CD14-positive monocyte (primary cell): Measurements from ENCODE around the gene CCDC89. TPM values are rescaled to one million over a fixed set of nuclear protein-coding genes. Genes with fewer than 3 reads are reported as not detected.

Experiments
- DNase-seq, 3 donors: peaks; one replicate each; pipeline ENCODE4 v3.0.0-alpha.2; 2011 to 2022
- H2AFZ ChIP-seq: 2 replicates; pipeline ENCODE4 v1.6.0; 2012; ENCODE audit warnings: mild to moderate bottlenecking, low read depth, low read length, inconsistent platforms; ENCODE audit not compliant: insufficient read depth, poor library complexity, severe bottlenecking
- H3K27ac ChIP-seq, 2 donors: 1 replicate in 1 of 2; 2 replicates in 1 of 2; pipeline ENCODE4 v1.5.1; 2012 to 2013; ENCODE audit warnings: low read length in 2 of 2, control low read depth in 1 of 2, inconsistent platforms in 1 of 2, low read depth in 1 of 2, mild to moderate bottlenecking in 1 of 2
- H3K27me3 ChIP-seq, 2 donors: one replicate each; pipeline versions ENCODE4 v1.6.0 to v1.6.1; 2011 to 2013; ENCODE audit warnings: low read length in 2 of 2; ENCODE audit not compliant: control insufficient read depth in 2 of 2, insufficient read depth in 2 of 2
- H3K36me3 ChIP-seq, 2 donors: replicated peaks in 1 of 2; 1 replicate in 1 of 2; 2 replicates in 1 of 2; pipeline versions ENCODE4 v1.5.1 to v1.6.1; 2012 to 2013; ENCODE audit warnings: low read length in 2 of 2, control low read depth in 1 of 2, inconsistent platforms in 1 of 2, mild to moderate bottlenecking in 1 of 2; ENCODE audit not compliant: insufficient read depth in 2 of 2, control insufficient read depth in 1 of 2
- H3K4me1 ChIP-seq, 2 donors: 1 replicate in 1 of 2; 2 replicates in 1 of 2; pipeline versions ENCODE4 v1.5.1 to v1.6.1; 2012 to 2013; ENCODE audit warnings: low read length in 2 of 2, control low read depth in 1 of 2, inconsistent platforms in 1 of 2, mild to moderate bottlenecking in 1 of 2, moderate library complexity in 1 of 2; ENCODE audit not compliant: insufficient read depth in 2 of 2, control insufficient read depth in 1 of 2
- H3K4me2 ChIP-seq: replicated peaks from 2 replicates; pipeline ENCODE3; 2012; ENCODE audit warnings: low read length, moderate library complexity, mild to moderate bottlenecking; ENCODE audit not compliant: poor library complexity, severe bottlenecking; ENCODE audit errors: extremely low read depth
- H3K4me3 ChIP-seq, 3 experiments: fragments of 200-600 bp in 1 of 3; sonication (generic) in 1 of 3; replicated peaks in 1 of 3; 1 replicate in 2 of 3; 2 replicates in 1 of 3; pipeline ENCODE4 v1.5.1; 2011 to 2013; ENCODE audit warnings: low read length in 3 of 3, mild to moderate bottlenecking in 3 of 3, control low read depth in 2 of 3, low read depth in 2 of 3, inconsistent platforms in 1 of 3, moderate library complexity in 1 of 3
- H3K79me2 ChIP-seq: 2 replicates; pipeline ENCODE4 v1.6.0; 2012; ENCODE audit warnings: mild to moderate bottlenecking, control low read depth, inconsistent platforms, low read length, moderate library complexity; ENCODE audit not compliant: insufficient read depth
- H3K9ac ChIP-seq: 2 replicates; pipeline ENCODE4 v1.6.0; 2017; ENCODE audit warnings: low read length, mild to moderate bottlenecking; ENCODE audit not compliant: insufficient read depth, poor library complexity, severe bottlenecking
- H3K9me3 ChIP-seq, 2 donors: replicated peaks in 1 of 2; 1 replicate in 1 of 2; 2 replicates in 1 of 2; pipeline versions ENCODE4 v1.5.1 to v1.6.1; 2012 to 2013; ENCODE audit warnings: low read length in 2 of 2, control low read depth in 1 of 2; ENCODE audit not compliant: control insufficient read depth in 1 of 2, insufficient read depth in 1 of 2
- H4K20me1 ChIP-seq: 2 replicates; pipeline ENCODE4 v1.6.0; 2012; ENCODE audit warnings: mild to moderate bottlenecking, low read length, control low read depth, moderate library complexity; ENCODE audit not compliant: insufficient read depth
- H3K27ac Mint-ChIP-seq, 7 donors: one replicate each; pipeline ENCODE4 v1.8.0; 2020; ENCODE audit warnings: mild to moderate bottlenecking in 7 of 7, mixed read lengths in 7 of 7, moderate library complexity in 6 of 7, inconsistent platforms in 2 of 7
- H3K27me3 Mint-ChIP-seq, 3 donors: one replicate each; pipeline ENCODE4 v1.8.0; 2021 to 2022; ENCODE audit warnings: low read depth in 3 of 3, mild to moderate bottlenecking in 3 of 3, mixed read lengths in 3 of 3, moderate library complexity in 3 of 3, inconsistent platforms in 1 of 3
- H3K36me3 Mint-ChIP-seq, 2 donors: one replicate each; pipeline ENCODE4 v1.8.0; 2020; ENCODE audit warnings: mixed read lengths in 2 of 2, inconsistent platforms in 1 of 2, mild to moderate bottlenecking in 1 of 2
- H3K4me1 Mint-ChIP-seq: one replicate; pipeline ENCODE4 v1.8.0; 2020; ENCODE audit warnings: mild to moderate bottlenecking, mixed read lengths
- H3K4me3 Mint-ChIP-seq, 2 donors: one replicate each; pipeline ENCODE4 v1.8.0; 2020; ENCODE audit warnings: mild to moderate bottlenecking in 2 of 2, mixed read lengths in 2 of 2, moderate library complexity in 1 of 2
- H3K9me3 Mint-ChIP-seq, 7 donors: one replicate each; pipeline ENCODE4 v1.8.0; 2020 to 2022; ENCODE audit warnings: mixed read lengths in 7 of 7, mild to moderate bottlenecking in 6 of 7, moderate library complexity in 6 of 7, inconsistent platforms in 2 of 7
- WGBS: methylation state at CpG from one replicate; pipeline ENCODE4 v1.1.5; 2013; ENCODE audit warnings: missing lambda C conversion rate; ENCODE audit not compliant: insufficient coverage; 5-methylcytosine and 5-hydroxymethylcytosine counted together
- intact Hi-C, 2 donors: fragments of 100-400 bp; cut with micrococcal nuclease; formaldehyde crosslinking; loops; one replicate each; pipeline versions ENCODE4 v1.15.0 to v1.15.1; 2023
- polyA plus RNA-seq, 3 donors: library from polyadenylated mRNA; depleted of rRNA in 1 of 3; unstranded in 2 of 3; stranded (reverse) in 1 of 3; fragments of 300-500 nt in 2 of 3; fragments of >200 nt in 1 of 3; fragmentation: Illumina TruSeq in 2 of 3; gene quantifications; 1 replicate in 2 of 3; 2 replicates in 1 of 3; pipeline ENCODE4 v1.2.3, GENCODE V29; 2012 to 2021
- TF ChIP-seq, protein P1 (sequence below): fragments of 200-600 bp; IDR thresholded peaks from one replicate; pipeline ENCODE4 v1.8.0; 2022; ENCODE audit warnings: antibody characterized with exemption, mild to moderate bottlenecking

CCDC89 gene
- polyA plus RNA-seq, 3 donors, result not detected

DNA sequence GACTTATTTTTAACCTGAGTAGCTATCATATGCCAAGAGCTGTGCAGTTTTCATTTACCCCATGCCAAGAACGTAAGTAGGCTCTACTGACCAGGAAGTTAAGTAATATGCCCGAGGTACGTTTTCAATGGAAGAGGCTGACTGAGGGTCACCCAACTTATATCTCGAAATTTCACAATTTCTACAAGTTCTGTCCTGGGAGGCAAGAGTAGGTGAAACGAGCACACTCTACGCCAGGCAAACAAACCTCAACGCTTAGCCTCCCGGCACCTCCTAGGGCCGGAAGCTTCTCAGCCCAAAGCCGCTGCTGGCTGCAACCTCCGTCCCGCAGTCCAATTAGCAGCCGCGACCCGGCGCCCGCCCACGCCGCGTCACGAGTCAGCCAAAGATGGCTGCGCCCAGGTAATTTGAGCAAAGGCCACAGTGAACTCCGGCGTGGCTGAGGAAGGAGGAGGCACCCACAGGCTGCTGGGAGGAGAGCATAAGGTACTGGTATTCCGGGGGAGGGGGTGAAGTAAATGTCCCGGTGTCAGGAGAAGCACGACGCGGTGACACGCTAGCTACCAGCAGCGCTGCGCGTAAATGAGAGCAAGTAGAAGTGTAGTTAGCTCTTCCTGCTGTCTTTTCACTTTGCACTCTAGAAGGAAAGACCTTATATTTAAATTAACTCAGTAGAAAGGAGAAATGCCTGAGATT lies 38.2 kb downstream of the CCDC89 start, which contains the start of gene TMEM126A:
TMEM126A (plus strand) TSS at position 364 of the 696 bp plus-strand sequence. CDS start 2,289 bp downstream, outside the sequence.
- H3K4me1 ChIP-seq, result peaks cover 11 to 13% of the 10 kb centered on the region in 2 donors
- Mint-ChIP-seq H3K27me3 (peaks cover 16 to 23% (median 23%) of the 10 kb centered on the region in 3 donors), H3K4me1 (peaks cover 9% of the 10 kb centered on the region), H3K4me3 (peak within 1 kb of the TSS; percentile 96 to 99), H3K9me3 (no peaks in the 10 kb centered on the region), H3K36me3 (peaks cover 9 to 17% of the 10 kb centered on the region in 2 donors), H3K27ac (peak within 1 kb of the TSS; percentile 87 to 99 (median 96))
- peak within 1 kb of the TSS; percentile 87 to 91 (median 89) for H3K4me3 ChIP-seq
- peak within 1 kb of the TSS; percentile 95 for H2AFZ ChIP-seq
- under 1% methylated on average over 23 of the region's 33 CpGs for WGBS
- peak; percentile 75 to 81 (median 76) for DNase-seq
- intact Hi-C loops, result no loop called here
- H3K9me3 ChIP-seq, result no peaks in the 10 kb centered on the region
- TF ChIP-seq, protein P1, sequence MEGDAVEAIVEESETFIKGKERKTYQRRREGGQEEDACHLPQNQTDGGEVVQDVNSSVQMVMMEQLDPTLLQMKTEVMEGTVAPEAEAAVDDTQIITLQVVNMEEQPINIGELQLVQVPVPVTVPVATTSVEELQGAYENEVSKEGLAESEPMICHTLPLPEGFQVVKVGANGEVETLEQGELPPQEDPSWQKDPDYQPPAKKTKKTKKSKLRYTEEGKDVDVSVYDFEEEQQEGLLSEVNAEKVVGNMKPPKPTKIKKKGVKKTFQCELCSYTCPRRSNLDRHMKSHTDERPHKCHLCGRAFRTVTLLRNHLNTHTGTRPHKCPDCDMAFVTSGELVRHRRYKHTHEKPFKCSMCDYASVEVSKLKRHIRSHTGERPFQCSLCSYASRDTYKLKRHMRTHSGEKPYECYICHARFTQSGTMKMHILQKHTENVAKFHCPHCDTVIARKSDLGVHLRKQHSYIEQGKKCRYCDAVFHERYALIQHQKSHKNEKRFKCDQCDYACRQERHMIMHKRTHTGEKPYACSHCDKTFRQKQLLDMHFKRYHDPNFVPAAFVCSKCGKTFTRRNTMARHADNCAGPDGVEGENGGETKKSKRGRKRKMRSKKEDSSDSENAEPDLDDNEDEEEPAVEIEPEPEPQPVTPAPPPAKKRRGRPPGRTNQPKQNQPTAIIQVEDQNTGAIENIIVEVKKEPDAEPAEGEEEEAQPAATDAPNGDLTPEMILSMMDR, result no peak
- H4K20me1 ChIP-seq, result no peaks in the 10 kb centered on the region
- H3K27me3 ChIP-seq, result peaks cover 17 to 28% of the 10 kb centered on the region in 2 donors
- H3K36me3 ChIP-seq, result peaks cover 7 to 9% of the 10 kb centered on the region in 2 donors
- H3K4me2 ChIP-seq, result peak within 1 kb of the TSS; percentile 67
- H3K9ac ChIP-seq, result peak within 1 kb of the TSS; percentile 79
- H3K79me2 ChIP-seq, result peaks cover 29% of the 10 kb centered on the region
- peak within 1 kb of the TSS; percentile 80 to 93 for H3K27ac ChIP-seq

DNA sequence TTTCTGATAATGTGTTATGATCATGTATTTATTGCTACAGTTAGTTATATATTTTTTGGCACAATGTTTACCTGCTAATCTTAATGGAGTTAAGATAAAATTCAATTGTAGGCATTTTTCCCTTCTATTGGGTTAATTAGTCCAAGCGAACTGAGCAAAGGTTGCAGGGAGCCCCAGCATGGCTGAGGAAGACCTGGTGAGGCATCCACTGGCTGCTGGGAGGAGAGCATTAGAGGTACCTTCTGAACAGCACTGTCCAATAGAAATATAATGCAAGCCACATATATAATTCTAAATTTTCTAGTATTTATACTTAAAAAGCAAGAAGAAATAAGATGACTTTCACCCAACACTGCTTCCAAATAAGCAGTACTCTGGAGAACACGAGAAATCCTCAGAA lies 38.9 kb downstream of the CCDC89 start:
- Mint-ChIP-seq H3K4me3 (peak overlapping the region; percentile 96 to 99), H3K36me3 (peaks cover 7 to 14% of the 10 kb centered on the region in 2 donors), H3K27ac (peak overlapping the region in 4 of 7 donors; percentile 87 to 99 (median 96)), H3K27me3 (peaks cover 17 to 30% (median 26%) of the 10 kb centered on the region in 3 donors), H3K9me3 (no peaks in the 10 kb centered on the region), H3K4me1 (peaks cover 9% of the 10 kb centered on the region)
- TF ChIP-seq, protein P1, result no peak
- Histone ChIP-seq H3K79me2 (peaks cover 29% of the 10 kb centered on the region), H3K27me3 (peaks cover 20 to 34% of the 10 kb centered on the region in 2 donors), H3K4me3 (peak overlapping the region; percentile 87 to 91 (median 89)), H3K4me2 (peak overlapping the region; percentile 67), H3K27ac (peak overlapping the region in 1 of 2 donors; percentile 93), H3K9me3 (no peaks in the 10 kb centered on the region), H3K4me1 (peaks cover 11 to 13% of the 10 kb centered on the region in 2 donors), H2AFZ (peak overlapping the region; percentile 95), H3K9ac (no peak overlapping the region), H4K20me1 (no peaks in the 10 kb centered on the region), H3K36me3 (peaks cover 7 to 9% of the 10 kb centered on the region in 2 donors)
- intact Hi-C loops, result no loop called here
- DNase-seq, result no peak
- WGBS, result 100% methylated on average over 1 of the region's 2 CpGs
